Hippocampal formation (tissue), 2 donors: Measurements from ENCODE around the gene HSPA1B.
A peak's percentile ranks its signal among the peaks of the same experiment; 100 is the strongest.
"Not testable (repeated sequence)": the region's sequence is repeated elsewhere in the genome, so short reads cannot be mapped to it uniquely, and the experiment has no call there.

Experiments used
- DNase-seq, 2 donors: peaks; one replicate each; lab custom pipeline; 2025; lab: John Stamatoyannopoulos, UW

The HSPA1B gene

GRCh38 chr6:31827286-31828079 lies at the start of gene HSPA1B:
Gene HSPA1B, plus strand, starts transcription at chr6:31827738. Its CDS starts 213 bp downstream, at chr6:31827951.
- peak; percentile 99 to 100 for DNase-seq

GRCh38 chr6:31778193-31778592 lies 49.3 kb upstream of the HSPA1B start:
- DNase-seq: no peak

- DNase-seq: no peak
These were observed 48.3 kb upstream of the HSPA1B start for GRCh38 chr6:31778999-31779885.

GRCh38 chr6:31779908-31780307 lies 47.6 kb upstream of the HSPA1B start:
- DNase-seq: no peak

- no peak for DNase-seq
These were observed 46.9 kb upstream of the HSPA1B start for GRCh38 chr6:31780507-31781243.

GRCh38 chr6:31781244-31782125 lies 46.1 kb upstream of the HSPA1B start:
- no peak for DNase-seq

GRCh38 chr6:31782126-31782855 lies 45.2 kb upstream of the HSPA1B start:
- DNase-seq: no peak

GRCh38 chr6:31784098-31784925 lies 43.2 kb upstream of the HSPA1B start:
- no peak for DNase-seq

GRCh38 chr6:31785475-31785874 lies 42.1 kb upstream of the HSPA1B start:
- DNase-seq: no peak

- peak in 1 of 2 donors; percentile 50 for DNase-seq
These were observed 36.0 kb upstream of the HSPA1B start for GRCh38 chr6:31791324-31792089.

GRCh38 chr6:31792090-31792374 lies 35.5 kb upstream of the HSPA1B start:
- DNase-seq: no peak

- DNase-seq: no peak
These were observed 34.8 kb upstream of the HSPA1B start for GRCh38 chr6:31792761-31793171.

GRCh38 chr6:31793927-31794245 lies 33.7 kb upstream of the HSPA1B start:
- not testable (repeated sequence) for DNase-seq

GRCh38 chr6:31794294-31794865 lies 33.2 kb upstream of the HSPA1B start:
- no peak for DNase-seq

- DNase-seq: no peak
These were observed 32.5 kb upstream of the HSPA1B start for GRCh38 chr6:31794866-31795615.

- peak; percentile 86 to 87 for DNase-seq
These were observed 31.8 kb upstream of the HSPA1B start, which contains the start of gene VARS1 for GRCh38 chr6:31795616-31796298. Gene VARS1, minus strand, starts transcription at chr6:31795752. Its CDS starts 535 bp downstream, at chr6:31795217.

GRCh38 chr6:31796993-31797385 lies 30.5 kb upstream of the HSPA1B start:
- no peak for DNase-seq
